ENCODE measurements around the gene KRTAP6-3.

The KRTAP6-3 gene

GRCh38 chr21:30592140-30592539 is at the start of gene KRTAP6-3:
TSS of gene KRTAP6-3 (plus strand) at chr21:30592440. CDS start at chr21:30592446, 6 bp downstream.
- DNase-seq, result no peak

DNA sequence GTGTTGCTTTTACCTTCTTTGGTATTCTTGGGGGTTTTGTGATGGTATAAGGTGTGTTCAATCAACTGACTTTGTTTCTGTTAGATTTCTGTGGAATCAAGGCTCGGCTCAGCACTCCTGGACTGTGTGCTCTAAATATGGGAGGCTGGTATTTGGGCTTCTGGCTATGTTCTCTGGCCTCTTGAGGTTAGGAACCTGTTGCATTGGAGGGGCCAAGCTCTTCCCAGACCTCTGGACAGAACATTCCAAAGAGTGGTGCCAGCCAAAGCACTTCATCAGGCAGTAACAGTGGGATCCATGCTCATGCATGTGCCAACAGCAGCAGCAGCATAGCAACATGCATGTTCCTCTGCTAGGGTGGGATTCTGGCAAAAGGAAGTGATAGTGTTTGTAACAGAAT is 39.5 kb upstream of the KRTAP6-3 start:
- DNase-seq, result no peak

DNA sequence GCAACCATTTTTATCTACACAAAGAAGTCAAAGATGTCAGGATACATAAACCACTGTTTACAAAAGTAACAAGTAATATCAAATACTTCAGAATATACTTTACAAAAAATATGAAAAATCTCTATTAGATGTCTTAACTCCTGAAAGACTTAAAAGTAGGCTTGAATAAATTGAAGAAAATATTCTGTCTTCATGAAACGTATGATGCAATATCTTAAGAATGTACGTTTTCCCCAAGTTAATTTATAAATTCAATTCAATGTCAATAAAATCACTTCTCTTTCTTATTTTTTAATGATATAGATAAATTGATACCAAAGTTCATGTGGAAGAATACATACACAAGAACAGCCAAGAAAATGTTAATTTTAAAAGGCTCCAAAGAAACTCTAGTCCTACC is 37.1 kb upstream of the KRTAP6-3 start:
- no peak for DNase-seq

GRCh38 chr21:30561264-30561895 is 30.9 kb upstream of the KRTAP6-3 start, which contains the start of gene KRTAP19-7:
TSS of gene KRTAP19-7 (minus strand) at chr21:30561314. CDS start at chr21:30561289, 25 bp downstream.
- no peak for DNase-seq

DNA sequence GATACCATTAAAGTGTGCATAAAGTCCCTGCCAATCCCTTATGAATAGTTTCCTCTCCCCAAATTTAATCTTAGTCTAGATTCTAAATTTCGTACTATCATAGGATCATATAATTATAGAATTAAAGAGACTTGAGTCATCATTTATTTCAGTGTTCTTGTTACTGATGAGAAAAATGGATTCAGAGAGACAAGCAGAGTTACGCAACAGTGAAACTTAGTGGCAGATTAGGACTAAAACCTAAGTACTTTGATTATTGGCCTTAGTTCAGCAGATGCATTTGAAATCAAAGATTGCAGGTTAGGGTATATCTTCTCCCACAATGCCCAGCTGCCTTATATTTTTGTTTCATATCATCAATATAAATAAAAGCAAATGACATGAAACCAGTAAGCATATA is 30.3 kb upstream of the KRTAP6-3 start:
- no peak for DNase-seq

DNA sequence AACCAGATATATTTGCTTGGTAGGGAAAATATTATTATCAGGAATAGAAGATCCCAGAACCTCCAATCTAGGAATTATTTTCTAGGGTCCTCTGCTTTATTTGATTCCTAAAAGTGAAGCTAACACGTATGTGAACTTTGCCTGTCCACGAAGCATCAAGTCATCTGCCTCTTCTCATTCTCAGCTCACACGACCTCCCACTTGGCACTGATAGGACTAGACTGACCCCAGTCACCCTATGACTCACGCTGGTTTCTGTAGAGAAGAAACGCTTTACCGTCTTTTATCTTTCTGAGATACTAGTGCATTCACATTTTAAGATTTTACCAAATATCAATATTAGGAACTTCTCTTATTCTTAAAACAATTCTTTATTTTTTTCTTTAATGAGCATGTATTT is 29.2 kb upstream of the KRTAP6-3 start:
- DNase-seq, result no peak

DNA sequence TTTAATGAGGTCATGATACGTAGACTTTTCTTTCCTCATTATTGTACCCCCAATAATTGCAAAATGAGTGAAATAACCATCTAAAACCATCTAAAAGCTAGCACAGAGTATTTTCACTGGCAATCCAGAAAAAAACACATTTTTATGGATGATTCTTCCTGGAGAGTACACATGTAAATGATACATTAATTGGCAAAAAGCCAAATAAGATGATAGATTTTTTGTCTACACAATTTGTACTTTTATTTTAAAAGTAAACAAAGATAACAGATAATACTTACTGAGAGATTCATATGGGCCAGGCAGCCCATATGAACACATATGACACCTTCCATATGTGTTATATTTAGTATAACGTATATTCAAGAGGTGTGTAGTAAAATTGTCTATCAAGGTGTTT is 28.6 kb upstream of the KRTAP6-3 start:
- DNase-seq, result no peak

- no peak for DNase-seq
Measured at GRCh38 chr21:30567617-30568016, 24.6 kb upstream of the KRTAP6-3 start.

GRCh38 chr21:30577766-30578165 is 14.5 kb upstream of the KRTAP6-3 start:
- DNase-seq, result no peak

- no peak for DNase-seq
Measured at GRCh38 chr21:30579346-30579745, 12.9 kb upstream of the KRTAP6-3 start.

DNA sequence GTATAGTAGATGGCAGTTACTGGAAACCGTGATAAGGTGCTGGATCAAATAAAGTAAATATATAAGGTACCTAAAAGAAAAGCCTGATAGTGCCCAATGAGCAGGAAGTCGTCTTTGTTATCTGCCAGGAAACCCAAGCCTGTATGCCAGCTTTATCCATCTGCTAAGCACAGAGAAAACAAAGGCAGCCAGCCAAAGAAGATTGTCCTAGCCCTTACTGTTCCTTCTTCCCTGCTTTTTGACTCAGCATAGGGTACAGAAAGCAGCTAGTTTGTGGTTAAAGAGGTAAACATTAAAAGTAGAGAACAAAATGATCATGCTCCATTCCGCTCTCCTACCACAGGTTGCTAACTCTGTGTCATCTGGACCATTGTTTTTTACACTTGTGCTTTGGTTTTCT is 12.1 kb upstream of the KRTAP6-3 start:
- no peak for DNase-seq

- no peak for DNase-seq
Measured at GRCh38 chr21:30582870-30583269, 9.4 kb upstream of the KRTAP6-3 start.

GRCh38 chr21:30590297-30590696 is 1.9 kb upstream of the KRTAP6-3 start, which contains the start of gene KRTAP22-2:
TSS of gene KRTAP22-2 (minus strand) at chr21:30590397.
- no peak for DNase-seq

GRCh38 chr21:30598802-30599201 is 6.6 kb downstream of the KRTAP6-3 start, which contains the start of gene KRTAP6-2:
TSS of gene KRTAP6-2 (minus strand) at chr21:30598902. CDS start at chr21:30598874, 28 bp downstream.
- no peak for DNase-seq

DNA sequence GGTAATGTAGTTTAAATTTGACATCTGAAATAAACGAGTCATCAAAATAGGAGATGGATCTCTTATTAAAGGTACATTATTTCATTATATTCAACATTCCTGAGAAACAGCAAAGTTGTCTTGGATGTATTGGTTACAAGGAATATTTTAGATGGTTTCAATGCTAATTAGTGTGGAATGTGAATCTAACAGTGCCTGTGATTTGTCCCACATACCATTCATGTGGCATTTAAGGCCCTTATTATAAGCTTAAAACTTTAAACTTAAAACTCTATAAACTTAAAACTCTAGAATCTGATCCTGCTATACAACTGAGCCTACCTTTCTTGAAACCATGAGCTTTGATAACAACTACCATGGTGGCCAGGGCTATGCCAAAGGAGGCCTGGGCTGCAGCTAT is 8.5 kb downstream of the KRTAP6-3 start, which contains the start of gene KRTAP22-1:
Gene KRTAP22-1, plus strand, starts transcription at position 301 of the 400 bp plus-strand sequence.
- DNase-seq, result no peak

GRCh38 chr21:30605968-30606367 is 13.7 kb downstream of the KRTAP6-3 start:
- no peak for DNase-seq

GRCh38 chr21:30612132-30612531 is 19.9 kb downstream of the KRTAP6-3 start:
- no peak for DNase-seq

- no peak for DNase-seq
Measured at GRCh38 chr21:30613836-30614235, 21.6 kb downstream of the KRTAP6-3 start, which contains the start of gene KRTAP6-1. TSS of gene KRTAP6-1 (minus strand) at chr21:30613930. CDS start at chr21:30613904, 26 bp downstream.

GRCh38 chr21:30615199-30615598 is 23.0 kb downstream of the KRTAP6-3 start:
- DNase-seq, result no peak

GRCh38 chr21:30616125-30616524 is 23.9 kb downstream of the KRTAP6-3 start, which contains the start of gene KRTAP20-1:
TSS of gene KRTAP20-1 (plus strand) at chr21:30616425. CDS start at chr21:30616455, 30 bp downstream.
- no peak for DNase-seq

DNA sequence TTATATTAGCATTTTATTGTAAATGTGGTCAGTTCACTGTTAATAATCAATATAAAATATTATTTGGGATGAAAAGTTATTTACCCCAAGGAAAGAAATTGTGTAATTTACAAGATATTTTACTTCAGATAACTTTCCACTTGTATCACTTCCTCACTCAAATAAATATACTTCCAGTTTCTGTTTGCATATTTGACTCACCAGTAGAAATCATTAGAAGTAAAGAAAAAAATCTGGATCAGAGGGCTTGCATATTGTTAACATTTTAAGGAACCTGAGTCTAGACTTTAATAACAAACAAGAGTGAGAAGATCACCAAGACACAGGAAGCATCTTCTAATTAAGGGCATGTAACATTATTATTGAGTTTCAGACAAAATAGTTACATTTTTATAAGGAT is 27.8 kb downstream of the KRTAP6-3 start:
- no peak for DNase-seq

DNA sequence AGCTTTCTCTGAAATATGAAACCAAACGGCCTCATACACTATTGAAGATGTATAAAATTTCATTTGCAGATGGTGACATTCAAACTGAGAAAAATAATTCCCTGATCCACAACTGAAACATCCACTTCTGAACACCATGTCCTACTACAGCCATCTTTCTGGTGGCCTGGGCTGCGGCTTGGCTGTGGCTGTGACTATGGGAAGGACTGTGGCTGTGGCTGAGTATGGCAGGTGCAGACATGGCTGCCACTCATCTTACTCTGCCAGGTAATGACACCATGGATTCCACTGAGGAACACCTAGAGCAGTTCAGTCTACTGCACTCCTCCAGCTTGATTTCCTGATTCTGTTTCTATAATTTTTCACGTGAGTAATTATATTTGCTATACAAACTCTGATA is 28.3 kb downstream of the KRTAP6-3 start, which contains the start of gene KRTAP20-4:
Gene KRTAP20-4, plus strand, starts transcription at position 106 of the 400 bp plus-strand sequence.
- no peak for DNase-seq

- DNase-seq, result no peak
Measured at GRCh38 chr21:30623362-30623761, 31.1 kb downstream of the KRTAP6-3 start.

- no peak for DNase-seq
Measured at GRCh38 chr21:30625449-30626165, 33.4 kb downstream of the KRTAP6-3 start.

Measured in CD4-positive, alpha-beta T cell treated with Interferon alpha-2 for 1 hour (primary cell).